GM19455 (cell line): Measurements from ENCODE around the gene MINDY3.

Source experiments
- ATAC-seq: cut with Tn5 transposase; IDR thresholded peaks from one replicate; pipeline ENCODE4 v1.9.1; 2021; ENCODE audit not compliant: unreplicated experiment

The MINDY3 gene

DNA sequence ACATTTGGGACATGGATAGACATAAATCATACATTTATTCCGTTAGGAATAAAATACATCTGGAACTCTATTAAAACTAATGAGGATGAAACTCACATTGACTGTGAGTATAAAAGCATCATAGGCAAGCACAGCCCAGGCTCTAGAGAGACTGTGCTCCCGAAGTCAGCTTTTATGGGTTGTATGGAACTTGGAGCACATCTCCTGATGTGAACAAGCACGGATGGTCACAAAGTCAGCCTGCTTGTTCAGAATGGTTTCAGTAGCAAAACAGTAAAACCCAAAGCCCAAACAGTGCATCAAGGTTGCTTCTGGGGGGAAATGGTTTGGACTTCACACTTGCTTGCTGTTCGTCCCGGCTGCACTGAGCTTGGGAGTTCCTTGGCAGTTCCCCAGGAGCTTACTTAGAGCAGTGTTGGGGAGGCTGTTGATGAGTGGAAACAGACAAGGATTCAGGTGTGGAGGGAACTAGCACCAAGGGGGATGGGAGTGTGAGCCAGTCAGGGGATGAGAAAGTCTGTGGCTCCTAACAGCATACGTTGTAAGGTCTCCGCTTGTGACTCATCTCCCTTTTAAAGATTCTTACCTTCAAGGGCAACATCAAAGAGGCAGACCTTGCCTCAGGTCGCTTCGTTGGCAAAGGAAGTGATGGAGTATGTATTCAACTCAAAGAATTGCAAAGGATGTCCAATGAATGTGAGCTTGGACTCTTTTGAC lies 120.9 kb downstream of the MINDY3 start:
- no peak for ATAC-seq

DNA sequence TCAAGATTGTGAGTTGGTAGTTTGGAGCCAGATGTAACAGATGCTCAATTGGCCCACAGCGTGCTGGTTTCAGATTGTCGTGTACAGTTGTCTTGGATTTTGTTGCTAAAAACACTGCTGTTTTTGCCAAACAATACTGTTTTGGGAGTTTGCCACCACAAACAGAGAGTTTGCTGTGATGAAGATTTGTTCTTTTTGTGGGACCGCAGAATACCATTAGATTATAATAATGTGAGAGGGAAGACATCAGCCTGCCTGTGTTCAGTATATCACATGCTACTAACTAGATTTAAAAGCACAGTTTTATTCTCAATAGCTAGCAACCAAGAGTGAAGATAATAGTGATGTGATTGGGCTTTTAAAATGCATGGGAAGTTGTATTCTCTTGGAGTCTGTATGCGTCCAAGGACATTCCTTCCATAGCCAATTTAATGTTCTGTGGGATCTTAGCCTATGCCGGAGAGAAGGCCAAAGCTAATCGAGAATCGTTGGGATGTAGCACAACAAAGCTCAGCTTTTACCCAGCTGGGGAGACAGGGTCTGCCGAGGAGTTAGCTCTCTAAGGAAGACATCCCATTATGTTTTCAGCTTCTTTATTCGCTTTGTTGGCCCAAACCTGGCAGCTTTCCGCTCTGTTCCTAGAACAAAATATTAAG lies 121.9 kb downstream of the MINDY3 start:
- no peak for ATAC-seq

DNA sequence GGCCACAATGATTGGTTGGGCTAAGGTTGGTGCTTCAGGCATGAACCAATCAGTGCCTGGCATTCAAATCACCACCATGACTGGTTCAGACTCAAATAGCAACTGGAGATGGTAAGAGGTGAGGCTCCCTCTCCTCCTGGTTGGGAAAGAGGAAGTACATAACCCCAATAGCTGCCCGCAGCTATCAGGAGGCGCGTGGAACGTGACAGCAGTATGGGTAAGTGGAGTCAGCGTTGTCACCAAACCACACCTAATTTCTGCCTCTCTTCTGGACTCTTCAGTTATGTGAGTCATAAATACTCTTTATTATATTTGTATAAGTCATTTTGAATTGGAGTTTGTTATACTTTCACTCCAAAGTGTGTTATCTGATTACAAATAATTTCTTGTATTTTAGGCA lies 122.7 kb downstream of the MINDY3 start:
- ATAC-seq: no peak

DNA sequence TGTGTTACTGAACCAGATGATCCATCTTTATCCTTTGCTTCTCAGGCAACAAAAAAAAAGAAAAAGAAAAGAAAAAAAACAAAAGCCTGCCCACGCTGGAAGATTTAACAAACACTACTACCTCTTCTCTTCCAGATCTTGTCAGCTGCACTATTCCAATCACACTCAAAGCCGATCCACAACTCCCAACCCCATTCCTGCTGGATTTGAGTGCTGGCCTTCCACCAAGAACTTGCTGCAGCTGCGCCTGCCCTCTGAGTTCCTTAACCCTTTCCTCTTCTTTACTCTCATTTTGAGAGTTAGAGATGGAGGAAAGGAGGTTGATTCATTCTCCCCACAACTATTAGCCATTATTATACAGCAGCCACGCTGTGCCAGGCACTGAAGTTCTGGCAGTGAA lies 124.5 kb downstream of the MINDY3 start:
- no peak for ATAC-seq

DNA sequence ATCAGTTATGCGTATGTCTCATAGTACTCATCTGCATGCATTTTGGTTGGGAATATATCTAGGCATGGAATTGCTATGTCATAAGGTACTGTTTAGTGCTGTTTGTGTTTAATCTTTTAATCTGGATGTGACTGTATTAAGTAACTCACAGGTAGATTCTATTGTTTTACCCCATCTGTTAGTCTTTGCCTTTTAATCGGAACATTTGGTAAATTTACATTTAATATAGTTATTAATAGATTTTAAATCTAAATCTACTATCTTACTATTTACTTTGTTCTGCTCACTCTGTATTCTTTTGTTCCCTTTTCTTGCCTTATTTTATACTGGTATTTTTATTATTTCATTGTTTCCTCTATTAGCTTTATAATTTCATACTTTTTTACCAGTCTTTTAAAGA lies 130.0 kb downstream of the MINDY3 start:
- no peak for ATAC-seq

DNA sequence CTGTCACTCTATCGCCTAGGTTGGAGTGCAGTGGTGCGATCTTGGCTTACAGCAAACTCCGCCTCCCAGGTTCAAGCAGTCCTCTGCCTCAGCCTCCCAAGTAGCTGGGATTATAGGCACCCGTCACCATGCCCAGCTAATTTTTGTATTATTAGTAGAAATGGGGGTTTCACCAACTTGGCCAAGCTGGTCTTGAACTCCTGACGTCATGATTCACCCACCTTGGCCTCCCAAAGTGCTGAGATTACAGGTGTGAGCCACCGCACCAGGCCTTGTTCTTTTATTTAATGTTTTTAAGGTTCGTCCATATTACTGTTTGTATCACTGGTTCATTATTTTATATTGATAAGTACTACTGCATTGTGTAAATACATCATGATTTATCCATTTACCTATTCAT lies 130.4 kb downstream of the MINDY3 start:
- no peak for ATAC-seq
